Effector memory CD8-positive, alpha-beta T cell (primary cell): ENCODE measurements around the gene CLCN2.
A peak's percentile ranks its signal among the peaks of the same experiment; 100 is the strongest.

ENCODE experiments used
- ATAC-seq: fragments of 150-1000 bp; cut with Tn5 transposase; replicated peaks from 2 replicates; pipeline ENCODE4 v1.10.0; 2021; ENCODE audit warnings: mild to moderate bottlenecking, moderate library complexity
- DNase-seq, 3 experiments: peaks; one replicate each; pipeline ENCODE4 v3.0.0; 2021
- H3K27ac Mint-ChIP-seq, 2 donors: one replicate each; pipeline ENCODE4 v1.8.0; 2022; ENCODE audit warnings: mild to moderate bottlenecking in 2 of 2, mixed read lengths in 2 of 2, moderate library complexity in 2 of 2
- H3K27me3 Mint-ChIP-seq, 2 donors: one replicate each; pipeline ENCODE4 v1.8.0; 2022; ENCODE audit warnings: mixed read lengths in 2 of 2
- H3K36me3 Mint-ChIP-seq: one replicate; pipeline ENCODE4 v1.8.0; 2022; ENCODE audit warnings: mild to moderate bottlenecking, moderate library complexity, mixed read lengths; ENCODE audit not compliant: insufficient read depth
- H3K4me1 Mint-ChIP-seq, 2 donors: one replicate each; pipeline ENCODE4 v1.8.0; 2022; ENCODE audit warnings: low read depth in 2 of 2, mixed read lengths in 2 of 2
- H3K4me3 Mint-ChIP-seq, 2 donors: one replicate each; pipeline ENCODE4 v1.8.0; 2022; ENCODE audit warnings: mild to moderate bottlenecking in 2 of 2, mixed read lengths in 2 of 2, moderate library complexity in 2 of 2
- H3K9me3 Mint-ChIP-seq, 2 donors: one replicate each; pipeline ENCODE4 v1.8.0; 2022; ENCODE audit warnings: mixed read lengths in 2 of 2

The CLCN2 gene

GRCh38 chr3:184352149-184352785, 9.1 kb downstream of the CLCN2 start:
- Mint-ChIP-seq H3K9me3 (no peaks in the 10 kb centered on the region), H3K4me1 (peaks cover 0 to 3% of the 10 kb centered on the region in 2 donors), H3K27me3 (no peaks in the 10 kb centered on the region), H3K27ac (peak overlapping the region in 1 of 2 donors; percentile 73), H3K4me3 (no peak overlapping the region), H3K36me3 (peaks cover 2% of the 10 kb centered on the region)
- DNase-seq (no peak), ATAC-seq (no peak)

DNA sequence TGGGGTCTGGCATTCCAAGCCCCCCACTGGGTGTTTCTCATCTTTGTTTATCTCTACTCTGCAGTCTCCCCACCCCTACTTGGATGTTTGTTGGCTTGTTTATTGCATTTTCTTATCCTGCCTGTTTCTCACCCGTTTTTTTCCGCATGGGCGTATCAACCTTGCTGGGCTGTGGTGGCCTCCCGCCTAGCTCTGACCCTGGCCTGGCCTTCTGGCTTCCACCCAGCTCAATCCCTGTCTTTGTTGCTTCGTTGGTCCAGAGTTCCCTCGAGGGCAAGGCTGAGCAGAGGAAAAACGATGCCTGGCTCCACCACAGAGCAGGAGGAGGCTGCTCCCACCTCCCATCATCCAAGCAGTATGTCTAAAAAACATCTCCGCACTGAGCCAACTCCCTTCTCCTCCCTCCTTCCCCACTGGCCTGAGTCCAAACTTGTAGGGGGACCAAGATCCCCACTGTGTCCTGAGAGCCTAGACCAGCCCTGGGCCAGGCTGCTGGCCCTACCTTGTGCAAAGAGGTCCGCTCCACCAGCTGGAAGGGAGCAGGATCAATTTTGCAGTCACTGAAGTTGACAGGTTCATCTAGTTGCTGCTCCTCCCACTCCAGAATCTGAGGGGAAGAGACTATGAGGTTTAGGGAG, 9.8 kb downstream of the CLCN2 start:
- no peak overlapping the region for H3K4me3 Mint-ChIP-seq
- no peaks in the 10 kb centered on the region for H3K9me3 Mint-ChIP-seq
- peaks cover 0 to 3% of the 10 kb centered on the region in 2 donors for H3K4me1 Mint-ChIP-seq
- no peaks in the 10 kb centered on the region for H3K27me3 Mint-ChIP-seq
- DNase-seq (no peak), ATAC-seq (no peak)
- peak overlapping the region; percentile 64 to 73 for H3K27ac Mint-ChIP-seq
- peaks cover 2% of the 10 kb centered on the region for H3K36me3 Mint-ChIP-seq

GRCh38 chr3:184350618-184351017, 10.8 kb downstream of the CLCN2 start:
- Mint-ChIP-seq H3K9me3 (no peaks in the 10 kb centered on the region), H3K36me3 (peaks cover 2% of the 10 kb centered on the region), H3K27me3 (no peaks in the 10 kb centered on the region), H3K4me1 (peaks cover 0 to 3% of the 10 kb centered on the region in 2 donors), H3K27ac (no peak overlapping the region), H3K4me3 (no peak overlapping the region)
- DNase-seq (no peak), ATAC-seq (no peak)

GRCh38 chr3:184349563-184350470, 11.6 kb downstream of the CLCN2 start:
- ATAC-seq: no peak
- DNase-seq: no peak
- Mint-ChIP-seq H3K36me3 (peaks cover 2% of the 10 kb centered on the region), H3K4me3 (no peak overlapping the region), H3K4me1 (peaks cover 0 to 3% of the 10 kb centered on the region in 2 donors), H3K27me3 (no peaks in the 10 kb centered on the region), H3K9me3 (no peaks in the 10 kb centered on the region), H3K27ac (peak overlapping the region in 1 of 2 donors; percentile 1)

- no peak overlapping the region for H3K27ac Mint-ChIP-seq
- no peak for ATAC-seq
- H3K27me3 Mint-ChIP-seq: no peaks in the 10 kb centered on the region
- DNase-seq: no peak
- H3K4me3 Mint-ChIP-seq: no peak overlapping the region
- peaks cover 5% of the 10 kb centered on the region for H3K36me3 Mint-ChIP-seq
- no peaks in the 10 kb centered on the region for H3K4me1 Mint-ChIP-seq
- no peaks in the 10 kb centered on the region for H3K9me3 Mint-ChIP-seq
Observed at GRCh38 chr3:184348057-184348382, 13.4 kb downstream of the CLCN2 start.

GRCh38 chr3:184347321-184348056, 13.9 kb downstream of the CLCN2 start:
- no peak for DNase-seq
- no peaks in the 10 kb centered on the region for H3K9me3 Mint-ChIP-seq
- no peaks in the 10 kb centered on the region for H3K4me1 Mint-ChIP-seq
- no peak overlapping the region for H3K27ac Mint-ChIP-seq
- H3K36me3 Mint-ChIP-seq: peaks cover 5% of the 10 kb centered on the region
- ATAC-seq: no peak
- no peak overlapping the region for H3K4me3 Mint-ChIP-seq
- no peaks in the 10 kb centered on the region for H3K27me3 Mint-ChIP-seq

DNA sequence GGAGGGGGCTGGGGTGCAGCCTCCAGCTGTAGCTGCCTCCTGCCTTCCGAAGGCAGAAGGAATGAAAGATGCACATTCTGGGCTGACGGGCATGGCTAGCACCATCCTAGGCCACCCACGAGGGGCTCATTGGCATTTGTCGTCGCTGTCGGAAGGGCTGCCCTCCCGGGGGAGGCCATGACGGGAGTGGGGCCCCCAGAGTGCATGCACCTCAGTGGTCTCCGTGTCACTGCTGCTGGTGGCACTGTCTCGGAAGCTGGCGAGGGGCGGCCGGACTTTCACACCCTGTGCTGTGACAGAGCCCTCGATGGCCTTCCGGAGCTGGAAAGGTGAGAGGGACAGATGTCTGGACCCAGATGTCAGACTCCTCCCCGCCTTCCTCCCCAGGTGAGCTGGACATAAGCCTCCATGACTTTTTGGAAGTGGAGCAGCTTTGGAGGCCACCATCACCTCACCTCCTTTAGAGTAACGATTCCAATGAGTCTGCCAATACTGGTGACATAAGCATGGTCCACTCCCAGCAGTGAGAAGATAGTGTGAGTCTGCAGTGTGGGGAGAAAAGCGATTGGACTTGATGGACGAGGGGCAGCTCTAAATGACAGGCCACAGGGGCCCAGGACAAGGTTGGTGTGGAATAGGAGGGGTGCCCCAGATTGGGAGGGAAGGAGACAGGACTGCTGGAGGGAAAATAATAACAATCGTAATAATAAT, 14.8 kb downstream of the CLCN2 start:
- no peak overlapping the region for H3K4me3 Mint-ChIP-seq
- ATAC-seq: no peak
- H3K4me1 Mint-ChIP-seq: no peaks in the 10 kb centered on the region
- no peaks in the 10 kb centered on the region for H3K9me3 Mint-ChIP-seq
- H3K27me3 Mint-ChIP-seq: no peaks in the 10 kb centered on the region
- no peak overlapping the region for H3K27ac Mint-ChIP-seq
- peaks cover 5% of the 10 kb centered on the region for H3K36me3 Mint-ChIP-seq
- no peak for DNase-seq

GRCh38 chr3:184345317-184346144, 15.9 kb downstream of the CLCN2 start:
- H3K36me3 Mint-ChIP-seq: peaks cover 6% of the 10 kb centered on the region
- peak overlapping the region in 1 of 2 donors; percentile 35 for H3K27ac Mint-ChIP-seq
- no peaks in the 10 kb centered on the region for H3K9me3 Mint-ChIP-seq
- DNase-seq (no peak), ATAC-seq (peak; percentile 33)
- H3K4me1 Mint-ChIP-seq: no peaks in the 10 kb centered on the region
- H3K27me3 Mint-ChIP-seq: no peaks in the 10 kb centered on the region
- no peak overlapping the region for H3K4me3 Mint-ChIP-seq

- no peak overlapping the region for H3K27ac Mint-ChIP-seq
Observed at GRCh38 chr3:184344579-184345316, 16.7 kb downstream of the CLCN2 start.

GRCh38 chr3:184343200-184343876, 18.1 kb downstream of the CLCN2 start:
- no peaks in the 10 kb centered on the region for H3K9me3 Mint-ChIP-seq
- DNase-seq (no peak), ATAC-seq (no peak)
- H3K27me3 Mint-ChIP-seq: no peaks in the 10 kb centered on the region
- peaks cover 0 to 3% of the 10 kb centered on the region in 2 donors for H3K4me1 Mint-ChIP-seq
- H3K27ac Mint-ChIP-seq: no peak overlapping the region
- no peak overlapping the region for H3K4me3 Mint-ChIP-seq
- peaks cover 6% of the 10 kb centered on the region for H3K36me3 Mint-ChIP-seq

More at GRCh38 chr3:184344579-184345316, 16.7 kb downstream of the CLCN2 start:
- Mint-ChIP-seq H3K27me3 (no peaks in the 10 kb centered on the region), H3K4me1 (no peaks in the 10 kb centered on the region), H3K9me3 (no peaks in the 10 kb centered on the region), H3K4me3 (no peak overlapping the region), H3K36me3 (peaks cover 6% of the 10 kb centered on the region)
- no peak for DNase-seq
- ATAC-seq: no peak

- Mint-ChIP-seq H3K27me3 (no peaks in the 10 kb centered on the region), H3K36me3 (peaks cover 6% of the 10 kb centered on the region), H3K4me1 (peaks cover 8 to 17% of the 10 kb centered on the region in 2 donors), H3K4me3 (no peak overlapping the region), H3K27ac (no peak overlapping the region), H3K9me3 (no peaks in the 10 kb centered on the region)
- ATAC-seq (no peak), DNase-seq (no peak)
Observed at GRCh38 chr3:184341925-184342324, 19.5 kb downstream of the CLCN2 start.
